ENCODE measurements around the gene HELZ2. TPM values are rescaled to one million over a fixed set of nuclear protein-coding genes. Genes with fewer than 3 reads are reported as not detected.
A peak's percentile ranks its signal among the peaks of the same experiment; 100 is the strongest.
"Not testable (repeated sequence)": the region's sequence is repeated elsewhere in the genome, so short reads cannot be mapped to it uniquely, and the experiment has no call there.

HELZ2 gene
- total and polyA plus RNA-seq, 7 experiments from 2014 or later = 3.8 to 102 (median 24.9) TPM

DNA sequence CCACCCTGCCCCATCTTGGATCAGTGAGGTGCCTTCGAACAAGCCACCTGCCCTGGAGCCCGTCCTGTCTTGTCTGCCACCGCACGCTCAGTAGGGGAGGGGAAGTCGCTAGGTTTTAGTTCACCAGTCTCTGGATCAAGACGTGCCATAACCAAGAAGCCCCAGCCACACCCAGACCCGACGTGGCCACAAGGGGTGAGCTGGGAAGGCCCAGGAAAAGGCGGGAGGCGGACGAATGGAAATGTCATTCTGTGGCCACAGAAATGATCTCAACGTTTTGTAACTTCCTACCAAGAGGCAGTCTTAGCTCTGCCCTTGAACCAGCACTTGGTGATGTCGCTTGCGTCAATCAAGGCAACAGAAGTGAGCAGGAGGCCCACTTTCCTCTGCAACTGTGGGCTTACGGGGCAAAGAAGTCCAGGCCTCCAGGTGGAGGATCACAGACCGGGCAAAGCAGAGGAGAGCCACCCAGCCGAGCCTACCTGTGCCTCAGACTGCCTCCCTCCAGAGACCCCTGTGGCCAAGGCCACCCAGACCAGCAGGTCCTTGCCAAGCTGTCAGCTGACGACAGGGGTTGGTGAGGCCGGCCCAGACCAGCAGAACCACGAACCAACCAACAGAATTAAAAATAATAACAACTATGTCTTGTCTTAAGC lies 38.4 kb upstream of the HELZ2 start:
- Histone ChIP-seq H3K27me3 (ENCODE audit: control insufficient read depth in 2 of 2, insufficient read depth in 2 of 2, low read length in 2 of 2) (no peaks in the 10 kb centered on the region), H3K4me1 (ENCODE audit: control insufficient read depth in 2 of 2, insufficient read depth in 2 of 2, low read length in 2 of 2) (no peaks in the 10 kb centered on the region), H3K9me3 (ENCODE audit: control insufficient read depth in 2 of 3, low read length in 3 of 3) (no peaks in the 10 kb centered on the region), H3K36me3 (ENCODE audit: control insufficient read depth in 2 of 3, insufficient read depth in 3 of 3, low read length in 3 of 3) (peaks cover 0 to 43% (median 0%) of the 10 kb centered on the region in 3 experiments), H3K27ac (ENCODE audit: low read depth, low read length) (no peak overlapping the region), H3K4me3 (ENCODE audit: low read length) (no peak overlapping the region)
- intact Hi-C loops (cut with micrococcal nuclease) = no loop called here
- H3K4me3 Mint-ChIP-seq = no peak overlapping the region
- CTCF ChIA-PET = interaction anchor here (0.6 to 2.5 kb wide), 4 partner anchors 15 to 74 kb away, joined by 3 to 9 read pairs (median 4); no protein-coding TSS in a partner anchor
- peaks cover 0 to 37% (median 10%) of the 10 kb centered on the region in 5 donors for H3K36me3 Mint-ChIP-seq
- DNase-seq (no peak), ATAC-seq (peak; percentile 84)
- POLR2A ChIA-PET = interaction anchor here (0.7 to 2.6 kb wide), 5 partner anchors 10 to 30 kb away, joined by 3 to 8 read pairs (median 5); no protein-coding TSS in a partner anchor
- H3K4me1 Mint-ChIP-seq = peaks cover 0 to 20% (median 11%) of the 10 kb centered on the region in 7 donors
- no peak overlapping the region for H3K27ac Mint-ChIP-seq
- H3K9me3 Mint-ChIP-seq = peaks cover 0 to 1% (median 0%) of the 10 kb centered on the region in 11 donors
- H3K27me3 Mint-ChIP-seq = no peaks in the 10 kb centered on the region

DNA sequence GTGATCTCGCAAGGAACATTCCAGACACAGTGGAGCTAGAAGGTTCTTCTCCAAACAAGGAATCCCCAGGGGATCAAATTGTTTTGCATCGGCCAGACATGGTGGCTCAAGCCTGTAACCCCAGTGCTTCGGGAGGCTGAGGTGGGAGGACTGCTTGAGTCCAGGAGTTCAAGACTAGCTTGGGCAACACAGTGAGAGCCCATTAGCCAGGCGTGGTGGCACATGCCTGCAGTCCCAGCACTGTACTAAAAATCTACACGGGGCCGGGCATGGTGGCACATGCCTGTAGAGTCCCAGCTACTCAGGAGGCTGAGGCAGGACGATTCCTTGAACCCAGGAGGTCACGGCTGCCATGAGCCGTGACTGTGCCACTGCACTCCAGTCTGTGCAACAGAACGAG lies 37.6 kb upstream of the HELZ2 start:
- H3K4me1 ChIP-seq (ENCODE audit: control insufficient read depth in 2 of 2, insufficient read depth in 2 of 2, low read length in 2 of 2) = no peaks in the 10 kb centered on the region
- CTCF ChIA-PET = interaction anchor here (0.6 kb wide), 1 partner anchor 14 kb away, joined by 4 read pairs; no protein-coding TSS in a partner anchor
- Mint-ChIP-seq H3K27me3 (no peaks in the 10 kb centered on the region), H3K4me3 (no peak overlapping the region), H3K27ac (no peak overlapping the region), H3K4me1 (peaks cover 0 to 25% (median 13%) of the 10 kb centered on the region in 7 donors), H3K9me3 (peaks cover 0 to 1% (median 0%) of the 10 kb centered on the region in 11 donors), H3K36me3 (peaks cover 0 to 32% (median 10%) of the 10 kb centered on the region in 5 donors)
- no peaks in the 10 kb centered on the region for H3K27me3 ChIP-seq (ENCODE audit: control insufficient read depth in 2 of 2, insufficient read depth in 2 of 2, low read length in 2 of 2)
- intact Hi-C loops (cut with micrococcal nuclease) = no loop called here
- no peak for ATAC-seq
- peaks cover 0 to 38% (median 0%) of the 10 kb centered on the region in 3 experiments for H3K36me3 ChIP-seq (ENCODE audit: control insufficient read depth in 2 of 3, insufficient read depth in 3 of 3, low read length in 3 of 3)
- H3K27ac ChIP-seq (ENCODE audit: low read depth, low read length) = no peak overlapping the region
- no peak overlapping the region for H3K4me3 ChIP-seq (ENCODE audit: low read length)
- no peaks in the 10 kb centered on the region for H3K9me3 ChIP-seq (ENCODE audit: control insufficient read depth in 2 of 3, low read length in 3 of 3)
- no peak for DNase-seq
- POLR2A ChIA-PET = interaction anchor here (1.7 to 2.5 kb wide), 2 partner anchors 9 to 31 kb away, joined by 5 to 7 read pairs; no protein-coding TSS in a partner anchor

DNA sequence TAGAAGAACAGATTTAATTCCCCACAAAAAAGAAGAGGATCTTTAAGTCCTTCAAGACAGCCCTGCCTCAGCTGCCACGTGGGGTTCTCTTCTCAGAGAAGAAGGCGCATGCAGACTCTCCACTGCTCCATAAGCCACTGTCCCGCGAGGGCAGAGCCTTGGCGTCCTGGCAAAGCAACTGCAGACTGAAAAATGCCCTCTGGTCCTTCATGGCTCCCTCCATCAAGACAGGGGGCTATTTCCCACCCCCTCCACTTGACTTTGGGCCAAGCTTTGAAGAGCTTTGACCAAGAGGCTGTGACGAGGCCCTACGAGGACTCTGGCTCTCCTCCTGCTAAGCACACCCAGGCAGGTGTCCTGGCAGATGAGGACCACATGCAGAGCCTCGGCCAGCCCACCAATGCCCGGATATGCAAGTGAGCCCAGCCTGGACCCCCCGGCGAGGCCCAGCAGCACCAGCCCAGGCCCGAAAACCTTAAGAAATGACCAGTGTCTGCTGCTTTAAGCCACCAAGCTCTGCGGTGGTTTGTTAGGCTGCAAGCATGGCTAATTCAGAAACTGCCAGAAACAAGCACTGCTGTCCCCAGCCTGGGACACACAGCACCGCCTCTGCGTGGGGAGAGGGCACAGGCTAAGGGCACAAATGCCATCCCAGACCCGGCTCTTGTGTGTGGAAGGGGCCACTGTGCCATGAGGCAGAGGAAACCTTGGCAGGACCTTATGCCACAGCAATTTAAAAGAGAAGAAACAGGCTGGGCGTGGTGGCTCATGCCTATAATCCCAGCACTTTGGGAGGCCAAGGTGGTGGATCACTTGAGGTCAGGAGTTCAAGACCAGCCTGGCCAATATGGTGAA lies 36.8 kb upstream of the HELZ2 start:
- peak overlapping the region in 1 of 9 donors; percentile 56 for H3K27ac Mint-ChIP-seq
- CTCF ChIA-PET = interaction anchor here (1.3 kb wide), 1 partner anchor 31 kb away, joined by 3 read pairs; no protein-coding TSS in a partner anchor

DNA sequence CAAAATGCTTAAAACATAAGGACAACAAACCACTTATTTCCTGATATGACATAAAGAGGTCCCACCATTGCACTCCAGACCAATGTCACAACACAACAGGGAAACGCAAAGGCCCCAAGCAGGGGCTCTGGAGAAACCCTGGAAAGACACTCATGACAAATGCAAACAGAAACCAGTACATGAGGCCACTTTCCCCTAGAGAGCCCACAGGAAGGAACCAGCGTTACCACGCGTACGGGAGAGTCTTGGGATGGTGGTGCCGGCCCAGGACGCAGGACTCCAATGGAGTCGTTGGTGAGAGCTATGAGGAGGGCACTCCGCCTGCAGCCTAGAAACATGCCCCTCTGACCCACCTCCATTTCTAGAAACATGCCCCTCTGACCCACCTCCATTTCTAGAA lies 32.6 kb upstream of the HELZ2 start:
- Mint-ChIP-seq H3K4me3 (peak overlapping the region in 1 of 10 donors; percentile 14), H3K27me3 (no peaks in the 10 kb centered on the region), H3K9me3 (peaks cover 0 to 1% (median 0%) of the 10 kb centered on the region in 11 donors), H3K4me1 (peaks cover 0 to 14% (median 8%) of the 10 kb centered on the region in 7 donors), H3K36me3 (peaks cover 5 to 17% (median 12%) of the 10 kb centered on the region in 5 donors), H3K27ac (peak overlapping the region in 1 of 9 donors; percentile 25)
- Histone ChIP-seq H3K9me3 (ENCODE audit: control insufficient read depth in 2 of 3, low read length in 3 of 3) (no peaks in the 10 kb centered on the region), H3K27me3 (ENCODE audit: control insufficient read depth in 2 of 2, insufficient read depth in 2 of 2, low read length in 2 of 2) (no peaks in the 10 kb centered on the region), H3K4me1 (ENCODE audit: control insufficient read depth in 2 of 2, insufficient read depth in 2 of 2, low read length in 2 of 2) (no peaks in the 10 kb centered on the region), H3K4me3 (ENCODE audit: low read length) (no peak overlapping the region), H3K27ac (ENCODE audit: low read depth, low read length) (no peak overlapping the region), H3K36me3 (ENCODE audit: control insufficient read depth in 2 of 3, insufficient read depth in 3 of 3, low read length in 3 of 3) (peaks cover 6 to 38% (median 13%) of the 10 kb centered on the region in 3 experiments)
- DNase-seq (no peak), ATAC-seq (no peak)
- ChIA-PET POLR2A (interaction anchor here (1.1 kb wide), 1 partner anchor 35 kb away, joined by 6 read pairs; no protein-coding TSS in a partner anchor), CTCF (no interaction called here)
- intact Hi-C loops (cut with micrococcal nuclease) = no loop called here

More for the DNA sequence above, 36.8 kb upstream of the HELZ2 start:
- no peaks in the 10 kb centered on the region for H3K4me1 ChIP-seq (ENCODE audit: control insufficient read depth in 2 of 2, insufficient read depth in 2 of 2, low read length in 2 of 2)
- no peak overlapping the region for H3K27ac ChIP-seq (ENCODE audit: low read depth, low read length)
- H3K27me3 ChIP-seq (ENCODE audit: control insufficient read depth in 2 of 2, insufficient read depth in 2 of 2, low read length in 2 of 2) = no peaks in the 10 kb centered on the region
- Mint-ChIP-seq H3K4me3 (no peak overlapping the region), H3K36me3 (peaks cover 0 to 27% (median 8%) of the 10 kb centered on the region in 5 donors), H3K4me1 (peaks cover 0 to 23% (median 14%) of the 10 kb centered on the region in 7 donors), H3K27me3 (no peaks in the 10 kb centered on the region), H3K9me3 (peaks cover 0 to 1% (median 0%) of the 10 kb centered on the region in 11 donors)
- POLR2A ChIA-PET = interaction anchor here (1.7 to 2.5 kb wide), 2 partner anchors 9 to 31 kb away, joined by 5 to 7 read pairs; no protein-coding TSS in a partner anchor
- intact Hi-C loops (cut with micrococcal nuclease) = no loop called here
- no peaks in the 10 kb centered on the region for H3K9me3 ChIP-seq (ENCODE audit: control insufficient read depth in 2 of 3, low read length in 3 of 3)
- H3K36me3 ChIP-seq (ENCODE audit: control insufficient read depth in 2 of 3, insufficient read depth in 3 of 3, low read length in 3 of 3) = peaks cover 0 to 36% (median 0%) of the 10 kb centered on the region in 3 experiments
- DNase-seq (no peak), ATAC-seq (no peak)
- no peak overlapping the region for H3K4me3 ChIP-seq (ENCODE audit: low read length)

DNA sequence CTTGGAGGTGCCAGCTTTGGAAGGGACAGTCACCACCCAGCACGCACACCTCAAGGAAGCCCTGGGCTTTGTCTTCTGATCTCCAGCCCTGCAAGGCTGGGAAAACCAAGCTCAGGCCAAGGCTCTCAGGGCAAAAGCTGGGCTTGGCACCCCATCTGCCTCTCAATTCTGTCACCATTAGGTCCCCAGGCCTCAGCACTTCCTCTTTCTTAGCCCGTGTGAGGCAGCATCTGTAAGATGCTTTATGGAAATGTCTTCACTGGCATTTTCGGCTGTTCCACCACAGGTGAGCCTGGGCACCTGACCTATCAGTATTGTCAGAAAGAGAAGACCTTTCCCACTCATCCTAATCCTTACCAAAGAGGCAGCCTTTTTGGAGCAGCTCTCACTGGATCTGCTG lies 28.3 kb upstream of the HELZ2 start:
- no peaks in the 10 kb centered on the region for H3K27me3 ChIP-seq (ENCODE audit: control insufficient read depth in 2 of 2, insufficient read depth in 2 of 2, low read length in 2 of 2)
- no peaks in the 10 kb centered on the region for H3K9me3 ChIP-seq (ENCODE audit: control insufficient read depth in 2 of 3, low read length in 3 of 3)
- H3K27me3 Mint-ChIP-seq = no peaks in the 10 kb centered on the region
- peaks cover 0 to 2% (median 0%) of the 10 kb centered on the region in 11 donors for H3K9me3 Mint-ChIP-seq
- no peak overlapping the region for H3K4me3 ChIP-seq (ENCODE audit: low read length)
- ChIA-PET POLR2A (interaction anchor here (0.7 to 2.8 kb wide), 4 partner anchors 9 to 44 kb away, joined by 3 to 8 read pairs (median 4); no protein-coding TSS in a partner anchor), CTCF (no interaction called here)
- DNase-seq (no peak), ATAC-seq (no peak)
- peaks cover 8 to 33% (median 30%) of the 10 kb centered on the region in 5 donors for H3K36me3 Mint-ChIP-seq
- H3K4me1 ChIP-seq (ENCODE audit: control insufficient read depth in 2 of 2, insufficient read depth in 2 of 2, low read length in 2 of 2) = no peaks in the 10 kb centered on the region
- H3K4me3 Mint-ChIP-seq = no peak overlapping the region
- H3K4me1 Mint-ChIP-seq = peaks cover 3 to 15% (median 9%) of the 10 kb centered on the region in 7 donors
- intact Hi-C loops (cut with micrococcal nuclease) = no loop called here
- peak overlapping the region; percentile 43 for H3K27ac ChIP-seq (ENCODE audit: low read depth, low read length)
- H3K27ac Mint-ChIP-seq = peak overlapping the region in 4 of 9 donors; percentile 32 to 63 (median 44)
- H3K36me3 ChIP-seq (ENCODE audit: control insufficient read depth in 2 of 3, insufficient read depth in 3 of 3, low read length in 3 of 3) = peaks cover 6 to 60% (median 16%) of the 10 kb centered on the region in 3 experiments

DNA sequence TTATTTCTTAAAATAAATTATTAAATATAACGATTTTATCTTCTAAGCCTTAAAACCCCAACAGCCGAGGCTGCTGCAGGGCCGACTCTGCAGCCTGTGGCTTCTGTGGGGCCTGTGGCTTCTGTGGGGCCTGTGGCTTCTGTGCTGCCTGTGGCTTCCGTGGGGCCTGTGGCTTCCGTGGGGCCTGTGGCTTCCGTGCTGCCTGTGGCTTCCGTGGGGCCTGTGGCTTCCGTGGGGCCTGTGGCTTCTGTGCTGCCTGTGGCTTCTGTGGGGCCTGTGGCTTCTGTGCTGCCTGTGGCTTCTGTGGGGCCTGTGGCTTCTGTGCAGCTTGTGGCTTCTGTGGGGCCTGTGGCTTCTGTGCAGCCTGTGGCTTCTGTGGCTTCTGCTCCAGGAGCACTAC lies 27.6 kb upstream of the HELZ2 start:
- intact Hi-C loops (cut with micrococcal nuclease); H3K27me3 Mint-ChIP-seq; ATAC-seq; H3K4me3 Mint-ChIP-seq; H3K9me3 Mint-ChIP-seq; H3K4me1 ChIP-seq (ENCODE audit: control insufficient read depth in 2 of 2, insufficient read depth in 2 of 2, low read length in 2 of 2); DNase-seq; H3K4me3 ChIP-seq (ENCODE audit: low read length); H3K9me3 ChIP-seq (ENCODE audit: control insufficient read depth in 2 of 3, low read length in 3 of 3); H3K27me3 ChIP-seq (ENCODE audit: control insufficient read depth in 2 of 2, insufficient read depth in 2 of 2, low read length in 2 of 2); CTCF ChIA-PET: not testable (repeated sequence)
- peaks cover 6 to 64% (median 16%) of the 10 kb centered on the region in 3 experiments for H3K36me3 ChIP-seq (ENCODE audit: control insufficient read depth in 2 of 3, insufficient read depth in 3 of 3, low read length in 3 of 3)
- Mint-ChIP-seq H3K36me3 (peaks cover 8 to 33% (median 31%) of the 10 kb centered on the region in 5 donors), H3K27ac (peak overlapping the region in 3 of 9 donors; percentile 32 to 63 (median 41)), H3K4me1 (peaks cover 2 to 15% (median 7%) of the 10 kb centered on the region in 7 donors)
- POLR2A ChIA-PET = interaction anchor here (0.7 to 2.8 kb wide), 3 partner anchors 10 to 45 kb away, joined by 3 to 8 read pairs (median 5); no protein-coding TSS in a partner anchor
- peak overlapping the region; percentile 43 for H3K27ac ChIP-seq (ENCODE audit: low read depth, low read length)

All from naive thymus-derived CD4-positive, alpha-beta T cell (primary cell).